ENCODE data around the gene ADAMTSL2. TPM values are rescaled to one million over a fixed set of nuclear protein-coding genes. Genes with fewer than 3 reads are reported as not detected.

Gene ADAMTSL2
- total and polyA plus RNA-seq, 8 donors: 8.0 to 18.5 (median 12.3) TPM

DNA sequence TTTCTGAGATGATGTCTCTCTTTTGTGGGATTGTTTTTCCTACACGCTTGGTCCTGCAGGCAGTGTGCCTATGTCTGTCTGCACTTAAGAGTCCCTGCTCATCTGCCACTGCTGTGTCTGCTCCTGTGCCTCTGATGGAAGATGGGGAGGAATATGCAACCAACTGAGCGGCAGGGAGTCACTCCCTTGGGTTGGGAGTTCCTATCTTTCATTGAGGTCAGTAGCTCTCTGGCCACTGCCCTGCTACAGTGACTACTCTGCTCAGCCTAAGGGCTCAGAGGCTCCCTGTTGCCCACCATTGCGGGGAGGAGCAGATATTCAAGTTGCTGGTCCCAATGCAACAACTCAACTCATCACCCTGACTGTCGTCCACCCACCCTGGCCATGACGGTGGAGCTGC is 88.1 kb downstream of the ADAMTSL2 start:
- H3K36me3 ChIP-seq: no peaks in the 10 kb centered on the region
- ATAC-seq (no peak), DNase-seq (peak in 1 of 4 donors; percentile 10)
- H3K27me3 ChIP-seq: peaks cover 0 to 48% of the 10 kb centered on the region in 2 donors
- no peak overlapping the region for H3K4me3 ChIP-seq
- H3K27ac ChIP-seq: no peak overlapping the region
- TF ChIP-seq, protein P1, sequence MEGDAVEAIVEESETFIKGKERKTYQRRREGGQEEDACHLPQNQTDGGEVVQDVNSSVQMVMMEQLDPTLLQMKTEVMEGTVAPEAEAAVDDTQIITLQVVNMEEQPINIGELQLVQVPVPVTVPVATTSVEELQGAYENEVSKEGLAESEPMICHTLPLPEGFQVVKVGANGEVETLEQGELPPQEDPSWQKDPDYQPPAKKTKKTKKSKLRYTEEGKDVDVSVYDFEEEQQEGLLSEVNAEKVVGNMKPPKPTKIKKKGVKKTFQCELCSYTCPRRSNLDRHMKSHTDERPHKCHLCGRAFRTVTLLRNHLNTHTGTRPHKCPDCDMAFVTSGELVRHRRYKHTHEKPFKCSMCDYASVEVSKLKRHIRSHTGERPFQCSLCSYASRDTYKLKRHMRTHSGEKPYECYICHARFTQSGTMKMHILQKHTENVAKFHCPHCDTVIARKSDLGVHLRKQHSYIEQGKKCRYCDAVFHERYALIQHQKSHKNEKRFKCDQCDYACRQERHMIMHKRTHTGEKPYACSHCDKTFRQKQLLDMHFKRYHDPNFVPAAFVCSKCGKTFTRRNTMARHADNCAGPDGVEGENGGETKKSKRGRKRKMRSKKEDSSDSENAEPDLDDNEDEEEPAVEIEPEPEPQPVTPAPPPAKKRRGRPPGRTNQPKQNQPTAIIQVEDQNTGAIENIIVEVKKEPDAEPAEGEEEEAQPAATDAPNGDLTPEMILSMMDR (IDR thresholded peaks at IDR 0.05): no peak
- H3K4me1 ChIP-seq: no peaks in the 10 kb centered on the region
- intact Hi-C loops (cut with DNase I): no loop called here
- H3K9me3 ChIP-seq: peaks cover 0 to 17% of the 10 kb centered on the region in 2 donors

Other genes starting within 250 kb of the ADAMTSL2 start
- 10 to 100 TPM; 10.9 to 16.7 TPM for gene SURF6, start 198.5 kb upstream of the ADAMTSL2 start, total RNA-seq
- 10 to 100 TPM; 25.6 to 31.4 (median 26.6) TPM for gene SURF6, start 198.5 kb upstream of the ADAMTSL2 start, polyA plus RNA-seq (ENCODE audit: insufficient read length in 6 of 6)
- 10 to 100 TPM; 21.8 to 29.2 TPM for gene MED22, start 186.6 kb upstream of the ADAMTSL2 start, total RNA-seq
- gene MED22, start 186.6 kb upstream of the ADAMTSL2 start, polyA plus RNA-seq (ENCODE audit: insufficient read length in 6 of 6): 10 to 100 TPM; 23.2 to 28.2 (median 26.3) TPM
- gene RPL7A, start 186.5 kb upstream of the ADAMTSL2 start, total RNA-seq: 1,000 to 10,000 TPM; 1,624 to 1,706 TPM
- gene RPL7A, start 186.5 kb upstream of the ADAMTSL2 start, polyA plus RNA-seq (ENCODE audit: insufficient read length in 6 of 6): 1,000 to 10,000 TPM; 2,858 to 3,322 (median 3,107) TPM
- gene SURF1, start 178.2 kb upstream of the ADAMTSL2 start, total RNA-seq: 10 to 100 TPM; 40.4 to 46.1 TPM
- gene SURF1, start 178.2 kb upstream of the ADAMTSL2 start, polyA plus RNA-seq (ENCODE audit: insufficient read length in 6 of 6): 10 to 100 TPM; 27.9 to 35.2 (median 30.2) TPM
- 10 to 100 TPM; 11.8 to 16.2 TPM for gene SURF2, start 178.2 kb upstream of the ADAMTSL2 start, total RNA-seq
- 10 to 100 TPM; 14.9 to 23.0 (median 16.8) TPM for gene SURF2, start 178.2 kb upstream of the ADAMTSL2 start, polyA plus RNA-seq (ENCODE audit: insufficient read length in 6 of 6)
- gene SURF4, start 158.6 kb upstream of the ADAMTSL2 start, total RNA-seq: 100 to 1,000 TPM; 232 to 252 TPM
- gene SURF4, start 158.6 kb upstream of the ADAMTSL2 start, polyA plus RNA-seq (ENCODE audit: insufficient read length in 6 of 6): 100 to 1,000 TPM; 117 to 155 (median 122) TPM
- gene STKLD1, start 158.3 kb upstream of the ADAMTSL2 start, total RNA-seq: under 1 TPM; 0.82 to 0.99 TPM
- gene STKLD1, start 158.3 kb upstream of the ADAMTSL2 start, polyA plus RNA-seq (ENCODE audit: insufficient read length in 6 of 6): 1 to 10 TPM; 3.0 to 6.1 (median 3.6) TPM
- 10 to 100 TPM; 16.9 to 23.4 TPM for gene REXO4, start 116.7 kb upstream of the ADAMTSL2 start, total RNA-seq
- 10 to 100 TPM; 27.2 to 29.1 (median 28.1) TPM for gene REXO4, start 116.7 kb upstream of the ADAMTSL2 start, polyA plus RNA-seq (ENCODE audit: insufficient read length in 6 of 6)
- gene ADAMTS13, start 112.3 kb upstream of the ADAMTSL2 start, total RNA-seq: 1 to 10 TPM; 1.2 to 4.1 TPM
- 10 to 100 TPM in 1 of 6 donors, 1 to 10 TPM in 5; 5.9 to 11.1 (median 8.4) TPM for gene ADAMTS13, start 112.3 kb upstream of the ADAMTSL2 start, polyA plus RNA-seq (ENCODE audit: insufficient read length in 6 of 6)
- gene CACFD1, start 74.7 kb upstream of the ADAMTSL2 start, total RNA-seq: 10 to 100 TPM; 26.2 to 48.4 TPM
- 10 to 100 TPM; 17.7 to 31.2 (median 25.4) TPM for gene CACFD1, start 74.7 kb upstream of the ADAMTSL2 start, polyA plus RNA-seq (ENCODE audit: insufficient read length in 6 of 6)
- 10 to 100 TPM in 1 of 2 donors, 1 to 10 TPM in 1; 7.8 to 22.4 TPM for gene SLC2A6, start 55.6 kb upstream of the ADAMTSL2 start, total RNA-seq
- 1 to 10 TPM; 1.9 to 5.4 (median 2.6) TPM for gene SLC2A6, start 55.6 kb upstream of the ADAMTSL2 start, polyA plus RNA-seq (ENCODE audit: insufficient read length in 6 of 6)
- not detected for gene MYMK, start 9.7 kb upstream of the ADAMTSL2 start, total RNA-seq
- gene MYMK, start 9.7 kb upstream of the ADAMTSL2 start, polyA plus RNA-seq (ENCODE audit: insufficient read length in 6 of 6): not detected
- under 1 TPM in 1 of 2 donors, not detected in 1; 0.23 TPM for gene FAM163B, start 74.7 kb downstream of the ADAMTSL2 start, total RNA-seq
- 1 to 10 TPM in 5 of 6 donors, under 1 TPM in 1; 0.61 to 2.7 (median 1.7) TPM for gene FAM163B, start 74.7 kb downstream of the ADAMTSL2 start, polyA plus RNA-seq (ENCODE audit: insufficient read length in 6 of 6)
- gene DBH, start 101.7 kb downstream of the ADAMTSL2 start, total RNA-seq: under 1 TPM; 0.08 to 0.23 TPM
- gene DBH, start 101.7 kb downstream of the ADAMTSL2 start, polyA plus RNA-seq (ENCODE audit: insufficient read length in 6 of 6): 1 to 10 TPM; 1.2 to 2.2 (median 1.4) TPM
- gene SARDH, start 203.6 kb downstream of the ADAMTSL2 start, total RNA-seq: 1 to 10 TPM; 3.9 to 5.9 TPM
- 10 to 100 TPM in 4 of 6 donors, 1 to 10 TPM in 2; 9.1 to 13.9 (median 10.9) TPM for gene SARDH, start 203.6 kb downstream of the ADAMTSL2 start, polyA plus RNA-seq (ENCODE audit: insufficient read length in 6 of 6)

All from left lung (tissue), 10 donors.